Lung (tissue), 12 donors: ENCODE results near the gene BCL2L12. TPM values are rescaled to one million over a fixed set of nuclear protein-coding genes. Genes with fewer than 3 reads are reported as not detected.

Source experiments
- ATAC-seq: fragments of 200-7000 bp; cut with Tn5 transposase; one replicate; pipeline ENCODE4 v1.9.1; 2020; ENCODE audit warnings: moderate number of reproducible peaks; ENCODE audit not compliant: insufficient read depth, low FRiP score
- DNase-seq, 3 donors: peaks; one replicate each; pipeline ENCODE4 v3.0.0-alpha.2; 2013 to 2017
- H3K27ac ChIP-seq, 2 donors: one replicate each; pipeline ENCODE4 v1.5.1; 2013; ENCODE audit warnings: mild to moderate bottlenecking in 2 of 2, moderate library complexity in 2 of 2, control low read depth in 1 of 2, inconsistent platforms in 1 of 2, low read depth in 1 of 2, low read length in 1 of 2
- H3K27me3 ChIP-seq, 3 donors: one replicate each; pipeline ENCODE4 v1.5.1; 2013; ENCODE audit warnings: low read length in 2 of 3; ENCODE audit not compliant: control insufficient read depth in 3 of 3, insufficient read depth in 3 of 3
- H3K36me3 ChIP-seq, 4 donors: one replicate each; pipeline ENCODE4 v1.5.1; 2013; ENCODE audit warnings: low read length in 4 of 4, mild to moderate bottlenecking in 1 of 4, moderate library complexity in 1 of 4; ENCODE audit not compliant: control insufficient read depth in 4 of 4, insufficient read depth in 4 of 4
- H3K4me1 ChIP-seq, 5 donors: one replicate each; pipeline ENCODE4 v1.5.1; 2013; ENCODE audit warnings: low read length in 5 of 5, mild to moderate bottlenecking in 2 of 5, moderate library complexity in 1 of 5; ENCODE audit not compliant: control insufficient read depth in 5 of 5, insufficient read depth in 5 of 5
- H3K4me3 ChIP-seq: one replicate; pipeline ENCODE4 v1.5.1; 2013; ENCODE audit warnings: mild to moderate bottlenecking, control low read depth, moderate library complexity
- H3K9ac ChIP-seq, 2 donors: one replicate each; pipeline ENCODE4 v1.5.1; 2013; ENCODE audit warnings: low read length in 2 of 2, control low read depth in 1 of 2; ENCODE audit not compliant: insufficient read depth in 1 of 2
- H3K9me3 ChIP-seq, 4 donors: one replicate each; pipeline ENCODE4 v1.5.1; 2013; ENCODE audit warnings: low read length in 3 of 4, mild to moderate bottlenecking in 1 of 4, moderate library complexity in 1 of 4; ENCODE audit not compliant: control insufficient read depth in 4 of 4, insufficient read depth in 3 of 4
- WGBS, 2 donors: extraction: QIAGEN DNeasy Blood & Tissue Kit; methylation state at CpG; one replicate each; pipeline ENCODE4 v1.1.7; 2013; 5-methylcytosine and 5-hydroxymethylcytosine counted together
- polyA plus RNA-seq, 2 donors: library from polyadenylated mRNA; stranded (reverse); fragments of 200-250 nt; gene quantifications; one replicate each; pipeline ENCODE4 v1.2.1, GENCODE V29; 2013
- total RNA-seq, 2 donors: library from RNA; depleted of rRNA in 1 of 2; stranded (reverse); fragments of >200 nt in 1 of 2; gene quantifications; one replicate each; pipeline ENCODE4 v1.2.1, GENCODE V29; 2014 to 2021
- TF ChIP-seq, protein P1 (sequence below): IDR thresholded peaks from 2 replicates; pipeline ENCODE4 v1.5.1; 2012; ENCODE audit warnings: mild to moderate bottlenecking; ENCODE audit errors: control extremely low read depth, extremely low read depth
- donor health status: control.
- donor health status: control.
- donor health status: Bipolar disorder and iron deficiency.
- donor health status: healthy.
- donor health status: DM: yes; HTN: yes; CAD: no.

BCL2L12 gene
- total and polyA plus RNA-seq, 4 donors = 3.5 to 26.1 (median 20.9) TPM

GRCh38 chr19:49689133-49690078 lies 23.7 kb downstream of the BCL2L12 start, which contains the start of gene ADM5:
Gene ADM5, plus strand, starts transcription at chr19:49689594. Its CDS starts 244 bp downstream, at chr19:49689838.
- DNase-seq = peak; percentile 39 to 62 (median 49)

DNA sequence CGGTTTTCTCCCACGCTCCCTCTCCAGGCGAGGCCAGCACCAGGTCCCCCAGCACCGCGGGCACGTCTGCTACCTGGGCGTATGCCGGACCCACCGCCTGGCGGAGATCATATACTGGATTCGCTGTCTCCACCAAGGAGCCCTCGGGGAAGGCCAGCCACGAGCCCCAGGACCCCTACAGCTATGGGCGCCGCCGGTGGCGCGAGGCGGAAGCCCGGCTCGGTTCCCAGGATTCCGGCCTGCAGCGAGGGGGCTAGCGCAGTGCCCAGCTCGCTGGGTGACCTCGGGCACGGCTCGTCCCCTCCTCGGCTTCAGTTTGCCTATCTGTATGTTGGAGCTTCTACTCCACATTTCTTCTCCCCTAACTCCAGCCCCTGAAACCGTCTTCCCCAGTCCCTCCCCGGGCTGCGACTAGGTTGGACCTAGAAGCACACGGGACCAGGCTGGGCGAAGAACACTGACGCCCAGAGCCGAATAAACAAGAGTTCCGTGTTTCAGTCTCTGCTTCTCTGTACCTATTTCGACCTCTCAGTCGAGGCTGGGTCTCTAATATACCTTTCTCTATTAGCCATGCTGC lies 24.4 kb downstream of the BCL2L12 start:
- peak in 1 of 3 donors; percentile 29 for DNase-seq
- H3K27ac ChIP-seq = peak overlapping the region in 1 of 2 donors; percentile 77
- no peaks in the 10 kb centered on the region for H3K9me3 ChIP-seq
- TF ChIP-seq, protein P1, sequence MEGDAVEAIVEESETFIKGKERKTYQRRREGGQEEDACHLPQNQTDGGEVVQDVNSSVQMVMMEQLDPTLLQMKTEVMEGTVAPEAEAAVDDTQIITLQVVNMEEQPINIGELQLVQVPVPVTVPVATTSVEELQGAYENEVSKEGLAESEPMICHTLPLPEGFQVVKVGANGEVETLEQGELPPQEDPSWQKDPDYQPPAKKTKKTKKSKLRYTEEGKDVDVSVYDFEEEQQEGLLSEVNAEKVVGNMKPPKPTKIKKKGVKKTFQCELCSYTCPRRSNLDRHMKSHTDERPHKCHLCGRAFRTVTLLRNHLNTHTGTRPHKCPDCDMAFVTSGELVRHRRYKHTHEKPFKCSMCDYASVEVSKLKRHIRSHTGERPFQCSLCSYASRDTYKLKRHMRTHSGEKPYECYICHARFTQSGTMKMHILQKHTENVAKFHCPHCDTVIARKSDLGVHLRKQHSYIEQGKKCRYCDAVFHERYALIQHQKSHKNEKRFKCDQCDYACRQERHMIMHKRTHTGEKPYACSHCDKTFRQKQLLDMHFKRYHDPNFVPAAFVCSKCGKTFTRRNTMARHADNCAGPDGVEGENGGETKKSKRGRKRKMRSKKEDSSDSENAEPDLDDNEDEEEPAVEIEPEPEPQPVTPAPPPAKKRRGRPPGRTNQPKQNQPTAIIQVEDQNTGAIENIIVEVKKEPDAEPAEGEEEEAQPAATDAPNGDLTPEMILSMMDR = no peak
- WGBS, 2 donors = 16 to 18% methylated on average over 34 to 39 of the region's 39 CpGs
- H3K27me3 ChIP-seq = peaks cover 0 to 5% (median 0%) of the 10 kb centered on the region in 3 donors
- no peak for ATAC-seq
- peaks cover 0 to 32% (median 10%) of the 10 kb centered on the region in 5 donors for H3K4me1 ChIP-seq
- H3K4me3 ChIP-seq = peak overlapping the region; percentile 39
- peaks cover 0 to 17% (median 12%) of the 10 kb centered on the region in 4 donors for H3K36me3 ChIP-seq
- peak overlapping the region; percentile 53 to 57 for H3K9ac ChIP-seq

More at GRCh38 chr19:49689133-49690078, 23.7 kb downstream of the BCL2L12 start, which contains the start of gene ADM5:
- TF ChIP-seq, protein P1 = no peak
- peaks cover 0 to 5% (median 0%) of the 10 kb centered on the region in 3 donors for H3K27me3 ChIP-seq
- peaks cover 0 to 32% (median 10%) of the 10 kb centered on the region in 5 donors for H3K4me1 ChIP-seq
- 35% methylated on average over 54 of the region's 54 CpGs for WGBS, 2 donors
- H3K9ac ChIP-seq = peak within 1 kb of the TSS; percentile 53 to 57
- H3K27ac ChIP-seq = peak within 1 kb of the TSS; percentile 58 to 77
- peaks cover 0 to 25% (median 17%) of the 10 kb centered on the region in 4 donors for H3K36me3 ChIP-seq
- H3K4me3 ChIP-seq = peak within 1 kb of the TSS; percentile 39
- ATAC-seq = no peak
- no peaks in the 10 kb centered on the region for H3K9me3 ChIP-seq

- WGBS, 2 donors = 3% methylated on average over 38 of the region's 38 CpGs
- ATAC-seq = peak; percentile 54
- H3K9me3 ChIP-seq = no peaks in the 10 kb centered on the region
- peaks cover 0 to 5% (median 0%) of the 10 kb centered on the region in 3 donors for H3K27me3 ChIP-seq
- peak within 1 kb of the TSS; percentile 53 to 57 for H3K9ac ChIP-seq
- DNase-seq = peak; percentile 89 to 93 (median 92)
- peak within 1 kb of the TSS; percentile 39 for H3K4me3 ChIP-seq
- TF ChIP-seq, protein P1 = no peak
- H3K36me3 ChIP-seq = peaks cover 0 to 14% (median 10%) of the 10 kb centered on the region in 4 donors
- peaks cover 0 to 32% (median 10%) of the 10 kb centered on the region in 5 donors for H3K4me1 ChIP-seq
- peak within 1 kb of the TSS in 1 of 2 donors; percentile 77 for H3K27ac ChIP-seq
Measured at GRCh38 chr19:49690656-49691242, 25.0 kb downstream of the BCL2L12 start, which contains the start of gene CPT1C. Gene CPT1C, plus strand, starts transcription at chr19:49691116. Its CDS starts 1,137 bp downstream, at chr19:49692253.
